Measurements from ENCODE around the gene HLA-DQA1. TPM values are rescaled to one million over a fixed set of nuclear protein-coding genes. Genes with fewer than 3 reads are reported as not detected.
A peak's percentile ranks its signal among the peaks of the same experiment; 100 is the strongest.

Gene HLA-DQA1
- total and polyA plus RNA-seq, 2 experiments from 2014 or later = 0.42 TPM; not detected in 1

GRCh38 chr6:32668226-32668747, 31.1 kb downstream of the HLA-DQA1 start:
- H3K9me3 Mint-ChIP-seq = peaks cover 11% of the 10 kb centered on the region
- no peaks in the 10 kb centered on the region for H3K36me3 ChIP-seq (ENCODE audit: insufficient read depth)
- no peak overlapping the region for H3K27ac Mint-ChIP-seq
- H3K4me3 ChIP-seq = no peak overlapping the region
- no peak overlapping the region for H3K4me3 Mint-ChIP-seq
- no peaks in the 10 kb centered on the region for H3K9me2 ChIP-seq (ENCODE audit: insufficient read depth)
- H3F3A ChIP-seq (replicated peaks; ENCODE audit: low read depth) = no peaks in the 10 kb centered on the region
- TF ChIP-seq NANOG (IDR thresholded peaks at IDR 0.05; ENCODE audit: borderline replicate concordance) (no peak), CTCF (conservative IDR thresholded peaks at IDR 0.05; ENCODE audit: low read depth in 2 of 2) (no peak), CREB1 (CRISPR knock-in tag; IDR thresholded peaks at IDR 0.05; ENCODE audit: low read depth) (peak; percentile 73), ZNF331 (CRISPR knock-in tag; IDR thresholded peaks at IDR 0.05; ENCODE audit: low read depth) (no peak), STAT1 (IDR thresholded peaks at IDR 0.05; ENCODE audit: unreplicated experiment) (no peak)
- H3K4me1 Mint-ChIP-seq = peaks cover 33% of the 10 kb centered on the region
- DNase-seq (ENCODE audit: low spot score) = peak; percentile 74
- peaks cover 26% of the 10 kb centered on the region for H3K27me3 Mint-ChIP-seq (ENCODE audit: insufficient read depth, low read depth, poor library complexity)
- H3K27me3 ChIP-seq (ENCODE audit: insufficient read depth) = peaks cover 30% of the 10 kb centered on the region
- no peaks in the 10 kb centered on the region for H3K4me1 ChIP-seq (ENCODE audit: insufficient read depth)
- H3K36me3 Mint-ChIP-seq (ENCODE audit: low read depth) = peaks cover 12% of the 10 kb centered on the region; the same call in 2 of the 3 replicates
- H3K4me2 ChIP-seq = no peak overlapping the region
- no peaks in the 10 kb centered on the region for H4K20me1 ChIP-seq (replicated peaks; ENCODE audit: insufficient read depth)
- no peak overlapping the region for H2AFZ ChIP-seq
- H3K79me2 ChIP-seq (replicated peaks; ENCODE audit: insufficient read depth) = no peaks in the 10 kb centered on the region
- ATAC-seq = peak; percentile 46
- H3K27ac ChIP-seq (ENCODE audit: low read depth) = no peak overlapping the region

- no peaks in the 10 kb centered on the region for H3K79me2 ChIP-seq (replicated peaks; ENCODE audit: insufficient read depth)
- Mint-ChIP-seq H3K27ac (no peak overlapping the region), H3K27me3 (ENCODE audit: insufficient read depth, low read depth, poor library complexity) (peaks cover 22% of the 10 kb centered on the region), H3K4me1 (peaks cover 24% of the 10 kb centered on the region), H3K9me3 (peaks cover 18% of the 10 kb centered on the region), H3K4me3 (no peak overlapping the region), H3K36me3 (ENCODE audit: low read depth) (peaks cover 7% of the 10 kb centered on the region; the same call in 2 of the 3 replicates)
- no peak overlapping the region for H3K4me2 ChIP-seq
- peaks cover 21% of the 10 kb centered on the region for H3K27me3 ChIP-seq (ENCODE audit: insufficient read depth)
- H3F3A ChIP-seq (replicated peaks; ENCODE audit: low read depth) = no peaks in the 10 kb centered on the region
- H3K4me3 ChIP-seq = no peak overlapping the region
- no peaks in the 10 kb centered on the region for H3K4me1 ChIP-seq (ENCODE audit: insufficient read depth)
- DNase-seq (ENCODE audit: low spot score) = no peak
- no peaks in the 10 kb centered on the region for H4K20me1 ChIP-seq (replicated peaks; ENCODE audit: insufficient read depth)
- no peak for ATAC-seq
- H2AFZ ChIP-seq = no peak overlapping the region
- H3K9me2 ChIP-seq (ENCODE audit: insufficient read depth) = no peaks in the 10 kb centered on the region
- no peak overlapping the region for H3K27ac ChIP-seq (ENCODE audit: low read depth)
- H3K36me3 ChIP-seq (ENCODE audit: insufficient read depth) = no peaks in the 10 kb centered on the region
- TF ChIP-seq CREB1 (CRISPR knock-in tag; IDR thresholded peaks at IDR 0.05; ENCODE audit: low read depth) (no peak), ETS1 (IDR thresholded peaks at IDR 0.05) (no peak), JUNB (IDR thresholded peaks at IDR 0.05; ENCODE audit: unreplicated experiment) (no peak), ZNF462 (CRISPR knock-in tag; IDR thresholded peaks at IDR 0.05) (no peak), POLR2AphosphoS5 (IDR thresholded peaks at IDR 0.05; ENCODE audit: low read depth) (no peak), NANOG (IDR thresholded peaks at IDR 0.05; ENCODE audit: borderline replicate concordance) (no peak), ZNF331 (CRISPR knock-in tag; IDR thresholded peaks at IDR 0.05; ENCODE audit: low read depth) (no peak), STAT1 (IDR thresholded peaks at IDR 0.05; ENCODE audit: unreplicated experiment) (no peak), CTCF (conservative IDR thresholded peaks at IDR 0.05; ENCODE audit: low read depth in 2 of 2) (no peak)
These were observed 32.0 kb downstream of the HLA-DQA1 start for GRCh38 chr6:32669240-32669639.

All from GM23338 (cell line).